ENCODE results near the gene IL1R2. TPM values are rescaled to one million over a fixed set of nuclear protein-coding genes. Genes with fewer than 3 reads are reported as not detected.

Gene IL1R2
- total RNA-seq, 1 donor from 2014 or later, result 0.20 TPM

Other genes starting within 250 kb of the IL1R2 start
- gene IL1R1, start 150.8 kb downstream of the IL1R2 start, total RNA-seq, result 11.6 and 52.6 TPM in 2 replicates
- 0.20 and 0.22 TPM in 2 replicates for gene IL1RL2, start 195.1 kb downstream of the IL1R2 start, total RNA-seq

Data from lung microvascular endothelial cell (primary cell).